HepG2 (cell line): ENCODE measurements around the gene ANKRD6. TPM values are rescaled to one million over a fixed set of nuclear protein-coding genes. Genes with fewer than 3 reads are reported as not detected.

Experiments used
- GATAD2A ChIP-seq: IDR thresholded peaks from 2 replicates; pipeline ENCODE4 v1.6.1; 2016
- MEIS1 ChIP-seq: sonication (generic); formaldehyde crosslinking; IDR thresholded peaks from 2 replicates; pipeline ENCODE4 v1.9.0; 2021; ENCODE audit warnings: mild to moderate bottlenecking, missing genetic modification reagents, moderate library complexity, borderline replicate concordance
- NCOA2 ChIP-seq: sonication (generic); formaldehyde crosslinking; IDR thresholded peaks from 2 replicates; pipeline ENCODE4 v1.8.0; 2022; ENCODE audit warnings: inconsistent platforms
- SP5 ChIP-seq: IDR thresholded peaks from 2 replicates; pipeline ENCODE4 v1.6.1; 2016; ENCODE audit warnings: low read depth, borderline replicate concordance
- ZNF468 ChIP-seq: sonication (generic); formaldehyde crosslinking; IDR thresholded peaks from 2 replicates; pipeline ENCODE4 v1.8.0; 2022; ENCODE audit warnings: mild to moderate bottlenecking, moderate library complexity, missing genetic modification reagents
- ZNF660 ChIP-seq: sonication (generic); formaldehyde crosslinking; IDR thresholded peaks from 2 replicates; pipeline ENCODE4 v1.5.1; 2020; ENCODE audit warnings: mild to moderate bottlenecking, low read depth, missing genetic modification reagents, borderline replicate concordance
- polyA plus RNA-seq, 8 experiments: library from polyadenylated mRNA; depleted of rRNA in 3 of 8; stranded (reverse) in 7 of 8; unstranded in 1 of 8; fragments of >200 nt; fragmentation: Illumina TruSeq in 4 of 8; extraction: Trizol in 4 of 8; gene quantifications; 2 replicates each; pipeline versions ENCODE4 v1.2.1 to v1.2.3, GENCODE V29; 2011 to 2016; ENCODE audit warnings: low read depth in 4 of 8, missing spikeins in 1 of 8, mixed read lengths in 1 of 8; ENCODE audit not compliant: insufficient read depth in 1 of 8
- total RNA-seq, 5 experiments: library from RNA; depleted of rRNA; stranded (reverse); fragments of >200 nt; fragmentation: Illumina TruSeq; extraction: Trizol; gene quantifications; 2 replicates each; pipeline ENCODE4 v1.2.3, GENCODE V29; 2016; ENCODE audit warnings: low read depth in 1 of 5
- TF ChIP-seq, protein P1 (sequence below): sonication (generic); formaldehyde crosslinking; IDR thresholded peaks from 2 replicates; pipeline ENCODE4 v1.4.0; 2020; ENCODE audit warnings: mild to moderate bottlenecking, missing genetic modification reagents
- TF ChIP-seq, protein P2 (sequence below): sonication (generic); formaldehyde crosslinking; IDR thresholded peaks from 2 replicates; pipeline ENCODE4 v1.4.0; 2020; ENCODE audit warnings: missing genetic modification reagents
- TF ChIP-seq, protein P3 (sequence below): sonication (generic); formaldehyde crosslinking; IDR thresholded peaks from 2 replicates; pipeline ENCODE4 v1.4.0; 2020; ENCODE audit warnings: mild to moderate bottlenecking, missing genetic modification reagents
- TF ChIP-seq, protein P4 (sequence below): sonication (generic); formaldehyde crosslinking; IDR thresholded peaks from 2 replicates; pipeline ENCODE4 v1.5.0; 2020; ENCODE audit warnings: missing genetic modification reagents

ANKRD6 gene
- total and polyA plus RNA-seq, 2 of the 13 experiments (the other 11 are each of a cell fraction or from before 2014, with no cell fraction given) = 0.18 to 0.36 TPM

DNA sequence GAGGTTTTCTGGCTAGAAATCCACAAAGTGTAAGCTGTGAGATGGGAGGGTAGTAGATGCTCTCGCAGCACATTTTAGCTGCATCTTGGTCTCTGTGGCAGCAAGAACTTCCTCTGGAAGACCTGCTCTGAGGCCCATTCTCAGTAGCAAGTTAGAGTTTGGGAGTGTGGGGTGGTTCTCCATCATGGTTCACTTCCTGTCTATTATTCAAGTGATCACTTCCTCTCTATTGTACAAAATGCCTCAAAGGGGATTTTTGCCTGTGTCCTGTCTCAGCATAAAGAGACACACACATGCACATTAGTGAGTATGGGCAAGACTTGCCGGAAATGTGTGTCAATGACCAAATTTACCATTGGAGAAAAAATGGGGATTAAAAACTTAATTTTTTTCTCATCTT is 163.1 kb downstream of the ANKRD6 start (continued):
- TF ChIP-seq, protein P1, sequence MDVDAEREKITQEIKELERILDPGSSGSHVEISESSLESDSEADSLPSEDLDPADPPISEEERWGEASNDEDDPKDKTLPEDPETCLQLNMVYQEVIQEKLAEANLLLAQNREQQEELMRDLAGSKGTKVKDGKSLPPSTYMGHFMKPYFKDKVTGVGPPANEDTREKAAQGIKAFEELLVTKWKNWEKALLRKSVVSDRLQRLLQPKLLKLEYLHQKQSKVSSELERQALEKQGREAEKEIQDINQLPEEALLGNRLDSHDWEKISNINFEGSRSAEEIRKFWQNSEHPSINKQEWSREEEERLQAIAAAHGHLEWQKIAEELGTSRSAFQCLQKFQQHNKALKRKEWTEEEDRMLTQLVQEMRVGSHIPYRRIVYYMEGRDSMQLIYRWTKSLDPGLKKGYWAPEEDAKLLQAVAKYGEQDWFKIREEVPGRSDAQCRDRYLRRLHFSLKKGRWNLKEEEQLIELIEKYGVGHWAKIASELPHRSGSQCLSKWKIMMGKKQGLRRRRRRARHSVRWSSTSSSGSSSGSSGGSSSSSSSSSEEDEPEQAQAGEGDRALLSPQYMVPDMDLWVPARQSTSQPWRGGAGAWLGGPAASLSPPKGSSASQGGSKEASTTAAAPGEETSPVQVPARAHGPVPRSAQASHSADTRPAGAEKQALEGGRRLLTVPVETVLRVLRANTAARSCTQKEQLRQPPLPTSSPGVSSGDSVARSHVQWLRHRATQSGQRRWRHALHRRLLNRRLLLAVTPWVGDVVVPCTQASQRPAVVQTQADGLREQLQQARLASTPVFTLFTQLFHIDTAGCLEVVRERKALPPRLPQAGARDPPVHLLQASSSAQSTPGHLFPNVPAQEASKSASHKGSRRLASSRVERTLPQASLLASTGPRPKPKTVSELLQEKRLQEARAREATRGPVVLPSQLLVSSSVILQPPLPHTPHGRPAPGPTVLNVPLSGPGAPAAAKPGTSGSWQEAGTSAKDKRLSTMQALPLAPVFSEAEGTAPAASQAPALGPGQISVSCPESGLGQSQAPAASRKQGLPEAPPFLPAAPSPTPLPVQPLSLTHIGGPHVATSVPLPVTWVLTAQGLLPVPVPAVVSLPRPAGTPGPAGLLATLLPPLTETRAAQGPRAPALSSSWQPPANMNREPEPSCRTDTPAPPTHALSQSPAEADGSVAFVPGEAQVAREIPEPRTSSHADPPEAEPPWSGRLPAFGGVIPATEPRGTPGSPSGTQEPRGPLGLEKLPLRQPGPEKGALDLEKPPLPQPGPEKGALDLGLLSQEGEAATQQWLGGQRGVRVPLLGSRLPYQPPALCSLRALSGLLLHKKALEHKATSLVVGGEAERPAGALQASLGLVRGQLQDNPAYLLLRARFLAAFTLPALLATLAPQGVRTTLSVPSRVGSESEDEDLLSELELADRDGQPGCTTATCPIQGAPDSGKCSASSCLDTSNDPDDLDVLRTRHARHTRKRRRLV = no peak
- TF ChIP-seq ZNF660 (no peak), ZNF468 (no peak), MEIS1 (CRISPR knock-in tag) (no peak), GATAD2A (no peak), SP5 (CRISPR knock-in tag) (no peak), NCOA2 (CRISPR knock-in tag) (no peak)
- TF ChIP-seq, protein P2, sequence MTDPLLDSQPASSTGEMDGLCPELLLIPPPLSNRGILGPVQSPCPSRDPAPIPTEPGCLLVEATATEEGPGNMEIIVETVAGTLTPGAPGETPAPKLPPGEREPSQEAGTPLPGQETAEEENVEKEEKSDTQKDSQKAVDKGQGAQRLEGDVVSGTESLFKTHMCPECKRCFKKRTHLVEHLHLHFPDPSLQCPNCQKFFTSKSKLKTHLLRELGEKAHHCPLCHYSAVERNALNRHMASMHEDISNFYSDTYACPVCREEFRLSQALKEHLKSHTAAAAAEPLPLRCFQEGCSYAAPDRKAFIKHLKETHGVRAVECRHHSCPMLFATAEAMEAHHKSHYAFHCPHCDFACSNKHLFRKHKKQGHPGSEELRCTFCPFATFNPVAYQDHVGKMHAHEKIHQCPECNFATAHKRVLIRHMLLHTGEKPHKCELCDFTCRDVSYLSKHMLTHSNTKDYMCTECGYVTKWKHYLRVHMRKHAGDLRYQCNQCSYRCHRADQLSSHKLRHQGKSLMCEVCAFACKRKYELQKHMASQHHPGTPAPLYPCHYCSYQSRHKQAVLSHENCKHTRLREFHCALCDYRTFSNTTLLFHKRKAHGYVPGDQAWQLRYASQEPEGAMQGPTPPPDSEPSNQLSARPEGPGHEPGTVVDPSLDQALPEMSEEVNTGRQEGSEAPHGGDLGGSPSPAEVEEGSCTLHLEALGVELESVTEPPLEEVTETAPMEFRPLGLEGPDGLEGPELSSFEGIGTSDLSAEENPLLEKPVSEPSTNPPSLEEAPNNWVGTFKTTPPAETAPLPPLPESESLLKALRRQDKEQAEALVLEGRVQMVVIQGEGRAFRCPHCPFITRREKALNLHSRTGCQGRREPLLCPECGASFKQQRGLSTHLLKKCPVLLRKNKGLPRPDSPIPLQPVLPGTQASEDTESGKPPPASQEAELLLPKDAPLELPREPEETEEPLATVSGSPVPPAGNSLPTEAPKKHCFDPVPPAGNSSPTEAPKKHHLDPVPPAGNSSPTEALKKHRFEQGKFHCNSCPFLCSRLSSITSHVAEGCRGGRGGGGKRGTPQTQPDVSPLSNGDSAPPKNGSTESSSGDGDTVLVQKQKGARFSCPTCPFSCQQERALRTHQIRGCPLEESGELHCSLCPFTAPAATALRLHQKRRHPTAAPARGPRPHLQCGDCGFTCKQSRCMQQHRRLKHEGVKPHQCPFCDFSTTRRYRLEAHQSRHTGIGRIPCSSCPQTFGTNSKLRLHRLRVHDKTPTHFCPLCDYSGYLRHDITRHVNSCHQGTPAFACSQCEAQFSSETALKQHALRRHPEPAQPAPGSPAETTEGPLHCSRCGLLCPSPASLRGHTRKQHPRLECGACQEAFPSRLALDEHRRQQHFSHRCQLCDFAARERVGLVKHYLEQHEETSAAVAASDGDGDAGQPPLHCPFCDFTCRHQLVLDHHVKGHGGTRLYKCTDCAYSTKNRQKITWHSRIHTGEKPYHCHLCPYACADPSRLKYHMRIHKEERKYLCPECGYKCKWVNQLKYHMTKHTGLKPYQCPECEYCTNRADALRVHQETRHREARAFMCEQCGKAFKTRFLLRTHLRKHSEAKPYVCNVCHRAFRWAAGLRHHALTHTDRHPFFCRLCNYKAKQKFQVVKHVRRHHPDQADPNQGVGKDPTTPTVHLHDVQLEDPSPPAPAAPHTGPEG (CRISPR knock-in tag) = no peak
- TF ChIP-seq, protein P3, sequence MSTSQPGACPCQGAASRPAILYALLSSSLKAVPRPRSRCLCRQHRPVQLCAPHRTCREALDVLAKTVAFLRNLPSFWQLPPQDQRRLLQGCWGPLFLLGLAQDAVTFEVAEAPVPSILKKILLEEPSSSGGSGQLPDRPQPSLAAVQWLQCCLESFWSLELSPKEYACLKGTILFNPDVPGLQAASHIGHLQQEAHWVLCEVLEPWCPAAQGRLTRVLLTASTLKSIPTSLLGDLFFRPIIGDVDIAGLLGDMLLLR (CRISPR knock-in tag) = no peak
- TF ChIP-seq, protein P4, sequence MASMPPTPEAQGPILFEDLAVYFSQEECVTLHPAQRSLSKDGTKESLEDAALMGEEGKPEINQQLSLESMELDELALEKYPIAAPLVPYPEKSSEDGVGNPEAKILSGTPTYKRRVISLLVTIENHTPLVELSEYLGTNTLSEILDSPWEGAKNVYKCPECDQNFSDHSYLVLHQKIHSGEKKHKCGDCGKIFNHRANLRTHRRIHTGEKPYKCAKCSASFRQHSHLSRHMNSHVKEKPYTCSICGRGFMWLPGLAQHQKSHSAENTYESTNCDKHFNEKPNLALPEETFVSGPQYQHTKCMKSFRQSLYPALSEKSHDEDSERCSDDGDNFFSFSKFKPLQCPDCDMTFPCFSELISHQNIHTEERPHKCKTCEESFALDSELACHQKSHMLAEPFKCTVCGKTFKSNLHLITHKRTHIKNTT (CRISPR knock-in tag) = no peak
